Measurements from ENCODE around the gene KATNAL1.

GRCh38 chr13:30247406-30247805, 59.9 kb downstream of the KATNAL1 start:
- TF ChIP-seq NFRKB (IDR thresholded peaks at IDR 0.05), result no peak
- TF ChIP-seq PKNOX1 (IDR thresholded peaks at IDR 0.05), result no peak
- no peak for TF ChIP-seq ARNT (IDR thresholded peaks at IDR 0.05)
- TF ChIP-seq BHLHE40 (IDR thresholded peaks at IDR 0.05; ENCODE audit: borderline replicate concordance), result no peak
- no peak for TF ChIP-seq SUZ12 (IDR thresholded peaks at IDR 0.05)

All from HEK293T (cell line).